Fibroblast of mammary gland (primary cell): ENCODE data around the gene PRKN.
A peak's percentile ranks its signal among the peaks of the same experiment; 100 is the strongest.

Experiments used
- DNase-seq: peaks from one replicate; pipeline ENCODE4 v3.0.0-alpha.2; 2010; ENCODE audit warnings: low read depth
- H3K4me3 ChIP-seq: 2 replicates; pipeline ENCODE4 v1.5.1; 2011; ENCODE audit warnings: low read depth, mild to moderate bottlenecking, low read length, moderate library complexity; ENCODE audit not compliant: control insufficient read depth
- CTCF ChIP-seq: conservative IDR thresholded peaks from 2 replicates; pipeline ENCODE4 v1.5.1; 2011; ENCODE audit warnings: low read depth, low read length, inconsistent platforms; ENCODE audit not compliant: control insufficient read depth, insufficient read depth

Gene PRKN

GRCh38 chr6:161788531-161788930, 939.0 kb downstream of the PRKN start:
- no peak for DNase-seq
- TF ChIP-seq CTCF: no peak
- H3K4me3 ChIP-seq: no peak overlapping the region

- H3K4me3 ChIP-seq: no peak overlapping the region
- no peak for TF ChIP-seq CTCF
These were observed 955.4 kb downstream of the PRKN start for GRCh38 chr6:161772176-161772575.

GRCh38 chr6:161761966-161762365, 965.6 kb downstream of the PRKN start:
- TF ChIP-seq CTCF: no peak
- H3K4me3 ChIP-seq: no peak overlapping the region
- no peak for DNase-seq

More at GRCh38 chr6:161772176-161772575, 955.4 kb downstream of the PRKN start:
- peak; percentile 2 for DNase-seq

- no peak for TF ChIP-seq CTCF
- DNase-seq: no peak
These were observed 972.5 kb downstream of the PRKN start for GRCh38 chr6:161755080-161755479.

GRCh38 chr6:161750686-161751085, 976.9 kb downstream of the PRKN start:
- TF ChIP-seq CTCF: no peak
- DNase-seq: no peak
- no peak overlapping the region for H3K4me3 ChIP-seq

More at GRCh38 chr6:161755080-161755479, 972.5 kb downstream of the PRKN start:
- H3K4me3 ChIP-seq: no peak overlapping the region

GRCh38 chr6:161749576-161749975, 978.0 kb downstream of the PRKN start:
- H3K4me3 ChIP-seq: no peak overlapping the region
- DNase-seq: no peak
- no peak for TF ChIP-seq CTCF
